HFF-Myc (cell line): ENCODE measurements around the gene S100A8.
"Not testable (repeated sequence)": the region's sequence is repeated elsewhere in the genome, so short reads cannot be mapped to it uniquely, and the experiment has no call there.

Experiments used
- DNase-seq: peaks from one replicate; pipeline ENCODE4 v3.0.0-alpha.2; 2011; ENCODE audit warnings: low read depth; ENCODE audit errors: extremely low read depth
- H3K4me3 ChIP-seq: replicated peaks from 2 replicates; pipeline ENCODE4 v1.5.1; 2011; ENCODE audit warnings: low read depth, mild to moderate bottlenecking, control low read depth, low read length
- TF ChIP-seq, protein P1 (sequence below): IDR thresholded peaks from 2 replicates; pipeline ENCODE4 v1.5.1; 2012; ENCODE audit warnings: mild to moderate bottlenecking, low read depth, low read length, control low read depth; ENCODE audit errors: missing control alignments

S100A8 gene

GRCh38 chr1:153428791-153429190, 37.9 kb upstream of the S100A8 start:
- TF ChIP-seq, protein P1, sequence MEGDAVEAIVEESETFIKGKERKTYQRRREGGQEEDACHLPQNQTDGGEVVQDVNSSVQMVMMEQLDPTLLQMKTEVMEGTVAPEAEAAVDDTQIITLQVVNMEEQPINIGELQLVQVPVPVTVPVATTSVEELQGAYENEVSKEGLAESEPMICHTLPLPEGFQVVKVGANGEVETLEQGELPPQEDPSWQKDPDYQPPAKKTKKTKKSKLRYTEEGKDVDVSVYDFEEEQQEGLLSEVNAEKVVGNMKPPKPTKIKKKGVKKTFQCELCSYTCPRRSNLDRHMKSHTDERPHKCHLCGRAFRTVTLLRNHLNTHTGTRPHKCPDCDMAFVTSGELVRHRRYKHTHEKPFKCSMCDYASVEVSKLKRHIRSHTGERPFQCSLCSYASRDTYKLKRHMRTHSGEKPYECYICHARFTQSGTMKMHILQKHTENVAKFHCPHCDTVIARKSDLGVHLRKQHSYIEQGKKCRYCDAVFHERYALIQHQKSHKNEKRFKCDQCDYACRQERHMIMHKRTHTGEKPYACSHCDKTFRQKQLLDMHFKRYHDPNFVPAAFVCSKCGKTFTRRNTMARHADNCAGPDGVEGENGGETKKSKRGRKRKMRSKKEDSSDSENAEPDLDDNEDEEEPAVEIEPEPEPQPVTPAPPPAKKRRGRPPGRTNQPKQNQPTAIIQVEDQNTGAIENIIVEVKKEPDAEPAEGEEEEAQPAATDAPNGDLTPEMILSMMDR = peak; percentile 20
- DNase-seq = no peak
- no peak overlapping the region for H3K4me3 ChIP-seq

DNA sequence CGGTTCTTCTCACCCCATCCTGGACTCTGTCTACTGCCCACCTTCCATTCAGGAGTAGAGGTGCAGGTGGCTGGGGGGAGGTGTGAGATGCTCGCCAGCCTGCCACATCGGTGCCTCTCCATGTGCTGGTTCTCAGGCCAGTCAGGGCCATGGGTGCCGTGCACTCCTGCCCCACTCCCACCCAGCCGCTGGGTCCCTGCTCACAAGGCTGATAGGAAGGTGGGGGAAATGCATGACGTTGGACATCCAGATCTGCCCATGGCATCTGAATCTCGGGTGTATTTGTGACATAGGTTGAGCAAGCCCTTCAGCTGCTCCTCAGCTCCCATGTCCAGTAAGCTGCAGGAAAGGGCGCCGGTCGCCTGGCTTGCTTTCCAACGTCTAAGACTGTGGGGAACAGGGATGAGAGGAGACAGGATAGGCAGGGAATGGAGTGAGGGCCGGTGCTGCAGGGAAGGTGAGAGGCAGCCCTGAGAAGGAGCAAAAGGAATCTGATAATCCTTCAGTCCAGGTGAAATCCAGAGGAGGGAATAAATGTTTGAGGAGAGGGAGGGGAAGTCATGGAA, 37.3 kb upstream of the S100A8 start:
- TF ChIP-seq, protein P1 = no peak
- DNase-seq = no peak
- no peak overlapping the region for H3K4me3 ChIP-seq

- H3K4me3 ChIP-seq = no peak overlapping the region
- TF ChIP-seq, protein P1 = no peak
- no peak for DNase-seq
Observed at GRCh38 chr1:153426809-153427208, 35.9 kb upstream of the S100A8 start.

DNA sequence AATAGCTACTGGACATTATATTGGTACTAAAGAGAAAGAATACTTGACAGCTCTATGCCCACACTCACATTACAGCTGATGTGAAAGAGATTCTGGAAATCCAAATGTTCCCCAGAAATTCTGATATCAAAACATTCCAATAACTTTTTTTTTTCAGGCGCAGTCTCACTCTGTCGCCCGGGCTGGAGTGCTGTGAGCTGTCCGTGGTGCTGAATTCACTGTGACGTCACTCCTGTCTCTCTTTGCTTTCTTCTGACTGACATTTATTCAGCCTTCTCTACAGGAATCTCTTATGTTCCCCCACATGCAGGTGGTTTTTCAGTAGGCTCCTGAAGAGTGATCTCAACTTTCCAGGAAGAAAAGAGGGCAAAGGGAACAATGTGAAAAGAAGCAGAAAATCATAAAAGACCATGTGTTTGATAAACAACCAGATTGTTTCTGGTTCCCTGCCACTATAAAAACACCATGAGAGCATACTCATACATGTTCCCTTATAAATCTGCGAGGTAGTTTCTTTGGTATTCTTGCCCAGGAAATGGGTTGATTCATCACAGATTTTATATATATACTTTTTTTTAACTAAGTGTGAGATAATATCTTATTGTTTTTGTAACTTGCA, 31.7 kb upstream of the S100A8 start:
- peak; percentile 20 for DNase-seq
- TF ChIP-seq, protein P1 = no peak
- H3K4me3 ChIP-seq = no peak overlapping the region

- H3K4me3 ChIP-seq = no peak overlapping the region
- DNase-seq = no peak
- TF ChIP-seq, protein P1 = no peak
Observed at GRCh38 chr1:153420306-153420705, 29.4 kb upstream of the S100A8 start.

GRCh38 chr1:153419436-153419793, 28.5 kb upstream of the S100A8 start:
- DNase-seq, H3K4me3 ChIP-seq: not testable (repeated sequence)

DNA sequence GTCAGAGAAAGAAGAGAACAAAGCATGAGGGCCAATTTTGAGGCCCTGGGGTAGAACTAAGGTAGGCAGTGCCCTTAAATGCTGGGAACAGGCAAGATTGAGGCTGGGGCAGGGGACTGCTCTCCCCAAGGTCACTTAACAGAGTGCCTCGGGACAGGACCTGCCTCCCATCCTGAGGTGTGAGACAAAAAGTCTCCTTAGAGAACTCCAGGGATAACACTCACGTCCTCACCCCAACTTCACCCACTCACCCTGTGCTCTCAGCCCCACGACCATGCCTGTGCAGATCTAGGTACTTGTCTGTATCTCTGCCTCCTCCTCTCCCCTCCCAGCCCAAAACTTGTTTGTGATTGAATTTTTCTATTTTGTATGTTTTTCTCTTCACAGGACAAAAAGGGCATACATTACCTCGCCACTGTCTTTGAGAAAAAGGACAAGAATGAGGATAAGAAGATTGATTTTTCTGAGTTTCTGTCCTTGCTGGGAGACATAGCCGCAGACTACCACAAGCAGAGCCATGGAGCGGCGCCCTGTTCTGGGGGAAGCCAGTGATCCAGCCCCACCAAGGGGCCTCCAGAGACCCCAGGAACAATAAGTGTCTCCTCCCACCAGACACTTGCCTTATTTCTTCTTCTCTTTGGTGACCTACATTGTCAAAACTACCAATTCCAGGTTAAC, 28.0 kb upstream of the S100A8 start:
- not testable (repeated sequence) for DNase-seq, H3K4me3 ChIP-seq
